Neural progenitor cell (in vitro differentiated cells): Measurements from ENCODE around the gene ATP6V1B1. TPM values are rescaled to one million over a fixed set of nuclear protein-coding genes. Genes with fewer than 3 reads are reported as not detected.

Source experiments
- DNase-seq: peaks from one replicate; pipeline ENCODE4 v3.0.0-alpha.2; 2016; ENCODE audit warnings: low spot score
- H2AFZ ChIP-seq: fragments of 200-600 bp; sonication (generic); replicated peaks from 2 replicates; pipeline ENCODE4 v1.6.1; 2016; ENCODE audit warnings: antibody characterized with exemption
- H3F3A ChIP-seq: fragments of 200-600 bp; sonication (generic); 2 replicates; pipeline ENCODE4 v1.6.1; 2016; ENCODE audit warnings: antibody characterized with exemption, low read depth
- H3K27ac ChIP-seq: fragments of 200-600 bp; sonication (generic); 2 replicates; pipeline ENCODE4 v1.5.1; 2016; ENCODE audit warnings: mild to moderate bottlenecking
- H3K27me3 ChIP-seq: fragments of 200-600 bp; sonication (generic); 2 replicates; pipeline ENCODE4 v1.6.1; 2016; ENCODE audit warnings: mild to moderate bottlenecking, moderate library complexity
- H3K36me3 ChIP-seq: fragments of 200-600 bp; sonication (generic); 2 replicates; pipeline ENCODE4 v1.5.1; 2016
- H3K4me1 ChIP-seq: fragments of 200-600 bp; sonication (generic); 2 replicates; pipeline ENCODE4 v1.6.1; 2016; ENCODE audit warnings: mixed run types
- H3K4me2 ChIP-seq: fragments of 200-600 bp; sonication (generic); 2 replicates; pipeline ENCODE4 v1.6.1; 2016
- H3K4me3 ChIP-seq: fragments of 200-600 bp; sonication (generic); 2 replicates; pipeline ENCODE4 v1.5.1; 2016
- H3K79me2 ChIP-seq: fragments of 200-600 bp; sonication (generic); 2 replicates; pipeline ENCODE4 v1.6.1; 2016; ENCODE audit warnings: low read depth
- H3K9ac ChIP-seq: fragments of 200-600 bp; sonication (generic); 2 replicates; pipeline ENCODE4 v1.6.1; 2016
- H3K9me3 ChIP-seq: fragments of 200-600 bp; sonication (generic); 2 replicates; pipeline ENCODE4 v1.5.1; 2016; ENCODE audit warnings: low read depth
- H4K20me1 ChIP-seq: fragments of 200-600 bp; sonication (generic); 2 replicates; pipeline ENCODE4 v1.6.1; 2016; ENCODE audit warnings: low read depth
- H3K27ac Mint-ChIP-seq: 3 replicates; pipeline ENCODE4 v1.8.0; 2021; ENCODE audit warnings: mixed read lengths
- H3K27me3 Mint-ChIP-seq: 2 replicates; pipeline ENCODE4 v1.8.0; 2022; ENCODE audit warnings: low read depth, mild to moderate bottlenecking, inconsistent platforms, moderate library complexity, mixed read lengths; ENCODE audit not compliant: insufficient read depth
- H3K36me3 Mint-ChIP-seq: 3 replicates; pipeline ENCODE4 v1.8.0; 2021; ENCODE audit warnings: mixed read lengths
- H3K4me1 Mint-ChIP-seq: 3 replicates; pipeline ENCODE4 v1.8.0; 2021; ENCODE audit warnings: mixed read lengths
- H3K4me3 Mint-ChIP-seq: 3 replicates; pipeline ENCODE4 v1.8.0; 2021; ENCODE audit warnings: mild to moderate bottlenecking, moderate library complexity, mixed read lengths
- H3K9me3 Mint-ChIP-seq: 3 replicates; pipeline ENCODE4 v1.8.0; 2020; ENCODE audit warnings: mixed read lengths
- EZH2 ChIP-seq: fragments of 200-600 bp; sonication (generic); IDR thresholded peaks from 2 replicates; pipeline ENCODE4 v1.6.1; 2017; ENCODE audit warnings: antibody characterized with exemption, mild to moderate bottlenecking, moderate library complexity
- EZH2phosphoT487 ChIP-seq: fragments of 200-600 bp; sonication (generic); IDR thresholded peaks from 2 replicates; pipeline ENCODE4 v1.6.1; 2017; ENCODE audit warnings: antibody characterized with exemption
- total RNA-seq: library from RNA; depleted of rRNA; stranded (reverse); fragments of >200 nt; gene quantifications from 2 replicates; pipeline ENCODE4 v1.2.3, GENCODE V29; 2015; ENCODE audit warnings: low replicate concordance
- TF ChIP-seq, protein P1 (sequence below): fragments of 200-600 bp; sonication (generic); IDR thresholded peaks from 2 replicates; pipeline ENCODE4 v1.5.1; 2017; ENCODE audit warnings: antibody characterized with exemption, mild to moderate bottlenecking

Gene ATP6V1B1
- total RNA-seq, 1 donor from 2014 or later: 1.1 TPM

DNA sequence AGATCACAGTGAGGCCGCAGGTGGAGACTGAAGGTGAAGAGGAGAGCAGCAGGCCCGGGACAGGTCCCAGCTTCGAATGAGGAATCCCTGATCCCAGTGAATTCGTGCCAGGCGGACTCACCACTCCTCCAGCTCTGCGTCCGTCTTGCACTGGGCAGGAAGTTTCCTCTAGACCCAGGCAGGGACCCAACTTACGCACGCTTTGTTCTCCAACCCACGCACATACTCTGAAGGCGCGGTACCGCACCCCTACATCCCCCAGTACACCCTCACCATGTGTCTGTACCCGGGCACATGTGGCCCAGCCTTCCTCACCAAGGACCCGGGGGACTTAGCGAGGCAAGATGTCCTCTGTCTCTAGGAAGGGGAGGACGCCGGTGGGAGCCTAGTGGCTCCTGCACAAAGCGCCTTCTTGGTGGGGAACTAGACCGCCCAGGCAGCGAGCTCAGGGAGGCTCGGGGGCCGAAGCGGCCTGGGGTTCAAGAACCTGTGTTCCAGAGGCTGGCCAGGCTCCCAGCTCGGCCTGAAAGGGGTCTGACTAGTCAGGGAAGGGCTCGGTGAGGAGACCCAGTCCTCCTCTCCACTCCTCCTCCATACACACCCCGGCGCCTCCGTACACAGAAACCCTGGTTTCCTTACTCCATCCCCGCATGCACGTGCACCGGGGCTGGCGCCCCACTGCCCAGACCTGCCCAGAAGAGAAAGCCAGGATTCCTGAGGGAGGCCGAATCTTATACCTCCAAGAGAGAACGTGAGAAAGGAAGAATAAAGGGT, 38.3 kb upstream of the ATP6V1B1 start:
- DNase-seq: no peak
- H3K4me2 ChIP-seq: no peak overlapping the region

GRCh38 chr2:70897977-70898226, 37.8 kb upstream of the ATP6V1B1 start:
- H3K79me2 ChIP-seq: no peaks in the 10 kb centered on the region
- no peak overlapping the region for H3K27ac Mint-ChIP-seq
- H3K36me3 ChIP-seq: no peaks in the 10 kb centered on the region
- peaks cover 78% of the 10 kb centered on the region for H3K27me3 Mint-ChIP-seq
- peaks cover 14% of the 10 kb centered on the region for H3K4me1 ChIP-seq
- no peak overlapping the region for H3K27ac ChIP-seq
- H2AFZ ChIP-seq: no peak overlapping the region
- no peak overlapping the region for H3K4me3 ChIP-seq
- DNase-seq: no peak
- peaks cover 100% of the 10 kb centered on the region for H3K27me3 ChIP-seq
- peaks cover 2% of the 10 kb centered on the region for H3K9me3 Mint-ChIP-seq
- H4K20me1 ChIP-seq: peaks cover 80% of the 10 kb centered on the region
- TF ChIP-seq EZH2 (no peak), EZH2phosphoT487 (peak; percentile 40)
- H3F3A ChIP-seq: peaks cover 12% of the 10 kb centered on the region
- H3K9me3 ChIP-seq: no peaks in the 10 kb centered on the region
- H3K36me3 Mint-ChIP-seq: no peaks in the 10 kb centered on the region
- no peak overlapping the region for H3K4me3 Mint-ChIP-seq
- peaks cover 20% of the 10 kb centered on the region for H3K4me1 Mint-ChIP-seq
- H3K4me2 ChIP-seq: no peak overlapping the region
- H3K9ac ChIP-seq: no peak overlapping the region

More for the DNA sequence above, 38.3 kb upstream of the ATP6V1B1 start:
- Histone ChIP-seq H3K9ac (no peak overlapping the region), H3K27me3 (peaks cover 100% of the 10 kb centered on the region), H3K4me1 (peaks cover 14% of the 10 kb centered on the region), H3K9me3 (no peaks in the 10 kb centered on the region), H3K27ac (no peak overlapping the region), H3K36me3 (no peaks in the 10 kb centered on the region), H4K20me1 (peaks cover 80% of the 10 kb centered on the region), H2AFZ (no peak overlapping the region), H3K4me3 (no peak overlapping the region), H3F3A (peaks cover 9% of the 10 kb centered on the region), H3K79me2 (no peaks in the 10 kb centered on the region)
- H3K27me3 Mint-ChIP-seq: peaks cover 78% of the 10 kb centered on the region
- H3K4me1 Mint-ChIP-seq: peaks cover 17% of the 10 kb centered on the region
- H3K4me3 Mint-ChIP-seq: no peak overlapping the region
- H3K36me3 Mint-ChIP-seq: no peaks in the 10 kb centered on the region
- H3K9me3 Mint-ChIP-seq: peaks cover 2% of the 10 kb centered on the region
- TF ChIP-seq EZH2 (peak; percentile 70), EZH2phosphoT487 (peak; percentile 51)
- TF ChIP-seq, protein P1, sequence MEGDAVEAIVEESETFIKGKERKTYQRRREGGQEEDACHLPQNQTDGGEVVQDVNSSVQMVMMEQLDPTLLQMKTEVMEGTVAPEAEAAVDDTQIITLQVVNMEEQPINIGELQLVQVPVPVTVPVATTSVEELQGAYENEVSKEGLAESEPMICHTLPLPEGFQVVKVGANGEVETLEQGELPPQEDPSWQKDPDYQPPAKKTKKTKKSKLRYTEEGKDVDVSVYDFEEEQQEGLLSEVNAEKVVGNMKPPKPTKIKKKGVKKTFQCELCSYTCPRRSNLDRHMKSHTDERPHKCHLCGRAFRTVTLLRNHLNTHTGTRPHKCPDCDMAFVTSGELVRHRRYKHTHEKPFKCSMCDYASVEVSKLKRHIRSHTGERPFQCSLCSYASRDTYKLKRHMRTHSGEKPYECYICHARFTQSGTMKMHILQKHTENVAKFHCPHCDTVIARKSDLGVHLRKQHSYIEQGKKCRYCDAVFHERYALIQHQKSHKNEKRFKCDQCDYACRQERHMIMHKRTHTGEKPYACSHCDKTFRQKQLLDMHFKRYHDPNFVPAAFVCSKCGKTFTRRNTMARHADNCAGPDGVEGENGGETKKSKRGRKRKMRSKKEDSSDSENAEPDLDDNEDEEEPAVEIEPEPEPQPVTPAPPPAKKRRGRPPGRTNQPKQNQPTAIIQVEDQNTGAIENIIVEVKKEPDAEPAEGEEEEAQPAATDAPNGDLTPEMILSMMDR: no peak
- no peak overlapping the region for H3K27ac Mint-ChIP-seq

GRCh38 chr2:70898363-70899240, 37.1 kb upstream of the ATP6V1B1 start:
- Mint-ChIP-seq H3K27ac (no peak overlapping the region), H3K9me3 (peaks cover 2% of the 10 kb centered on the region), H3K36me3 (no peaks in the 10 kb centered on the region), H3K4me3 (peak overlapping the region; percentile 60), H3K27me3 (peaks cover 81% of the 10 kb centered on the region), H3K4me1 (peaks cover 20% of the 10 kb centered on the region)
- Histone ChIP-seq H3K4me3 (no peak overlapping the region), H3K4me1 (peaks cover 14% of the 10 kb centered on the region), H3K9ac (no peak overlapping the region), H2AFZ (no peak overlapping the region), H3K27ac (no peak overlapping the region), H3K79me2 (no peaks in the 10 kb centered on the region), H4K20me1 (peaks cover 80% of the 10 kb centered on the region), H3K36me3 (no peaks in the 10 kb centered on the region), H3K9me3 (no peaks in the 10 kb centered on the region), H3F3A (peaks cover 12% of the 10 kb centered on the region), H3K4me2 (no peak overlapping the region), H3K27me3 (peaks cover 100% of the 10 kb centered on the region)
- TF ChIP-seq EZH2: no peak
- TF ChIP-seq, protein P1: no peak
- TF ChIP-seq EZH2phosphoT487: no peak
- DNase-seq: no peak
